ENCODE data around the gene NUP50. TPM values are rescaled to one million over a fixed set of nuclear protein-coding genes. Genes with fewer than 3 reads are reported as not detected.
A peak's percentile ranks its signal among the peaks of the same experiment; 100 is the strongest.

NUP50 gene
- total RNA-seq, 4 donors from 2014 or later, result 33.9 to 66.5 (median 57.7) TPM

DNA sequence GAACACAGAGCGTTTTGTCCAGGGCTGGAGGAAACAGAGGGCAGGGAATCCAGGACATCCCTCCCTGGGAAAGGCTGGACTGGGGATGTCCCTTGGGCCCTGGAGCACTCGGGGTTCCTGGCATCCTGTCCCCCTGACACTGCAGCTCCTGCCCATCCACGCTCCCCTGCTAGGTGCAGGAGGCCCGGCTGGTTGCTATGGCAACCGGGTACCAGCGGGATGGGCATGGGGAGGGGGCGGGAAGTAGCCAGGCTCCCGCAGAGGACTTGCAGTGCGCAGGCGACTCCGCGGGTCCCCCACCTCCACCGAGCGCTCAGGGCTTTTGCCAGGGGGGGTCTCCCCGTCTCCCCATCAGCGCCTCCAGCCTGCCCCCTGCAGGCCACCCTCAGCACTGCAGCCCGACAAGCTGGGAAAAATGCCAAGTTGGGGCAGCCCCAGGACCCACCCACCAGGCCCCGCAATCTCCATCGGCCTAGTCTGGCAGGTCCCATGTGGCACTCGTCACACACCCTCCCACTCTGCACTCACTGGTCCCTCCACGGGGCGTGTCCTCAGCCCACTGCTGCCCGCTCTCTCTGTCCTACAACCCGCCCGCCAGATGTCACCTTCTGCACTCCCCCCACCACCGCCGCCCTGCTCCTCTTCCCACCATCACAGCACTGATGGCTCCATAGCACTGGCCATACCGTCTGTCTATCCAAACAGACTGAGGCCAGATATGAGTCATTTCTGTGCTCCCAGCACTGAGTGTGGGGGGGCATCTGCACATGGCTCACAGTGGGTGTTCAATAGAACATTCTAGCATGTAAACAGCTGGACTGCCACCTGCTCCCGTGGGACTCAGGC, 45.5 kb downstream of the NUP50 start:
- ATAC-seq (ENCODE audit: low FRiP score) (no peak), DNase-seq (ENCODE audit: low spot score) (no peak)

DNA sequence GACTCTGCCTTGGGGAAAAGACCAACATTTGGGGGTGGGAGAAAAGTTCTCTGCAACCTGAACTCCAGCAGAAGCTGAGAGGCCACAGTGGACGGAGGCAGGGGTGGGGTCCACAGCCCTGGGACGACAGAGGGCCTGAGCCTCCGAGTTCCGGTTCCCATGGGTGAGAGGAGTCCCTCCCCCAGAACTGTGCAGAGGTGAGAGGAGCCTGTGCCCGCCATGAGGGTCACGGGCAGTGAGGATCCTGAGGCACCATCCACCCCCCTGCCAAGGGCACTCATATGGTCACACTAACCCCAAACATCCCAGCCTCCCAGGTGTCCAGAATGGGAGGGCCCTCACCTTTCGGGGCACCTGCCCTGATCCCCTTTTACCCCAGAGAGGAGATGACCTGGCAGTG, 46.4 kb downstream of the NUP50 start:
- ATAC-seq (ENCODE audit: low FRiP score) (no peak), DNase-seq (ENCODE audit: low spot score) (no peak)
- TF ChIP-seq, protein P1, sequence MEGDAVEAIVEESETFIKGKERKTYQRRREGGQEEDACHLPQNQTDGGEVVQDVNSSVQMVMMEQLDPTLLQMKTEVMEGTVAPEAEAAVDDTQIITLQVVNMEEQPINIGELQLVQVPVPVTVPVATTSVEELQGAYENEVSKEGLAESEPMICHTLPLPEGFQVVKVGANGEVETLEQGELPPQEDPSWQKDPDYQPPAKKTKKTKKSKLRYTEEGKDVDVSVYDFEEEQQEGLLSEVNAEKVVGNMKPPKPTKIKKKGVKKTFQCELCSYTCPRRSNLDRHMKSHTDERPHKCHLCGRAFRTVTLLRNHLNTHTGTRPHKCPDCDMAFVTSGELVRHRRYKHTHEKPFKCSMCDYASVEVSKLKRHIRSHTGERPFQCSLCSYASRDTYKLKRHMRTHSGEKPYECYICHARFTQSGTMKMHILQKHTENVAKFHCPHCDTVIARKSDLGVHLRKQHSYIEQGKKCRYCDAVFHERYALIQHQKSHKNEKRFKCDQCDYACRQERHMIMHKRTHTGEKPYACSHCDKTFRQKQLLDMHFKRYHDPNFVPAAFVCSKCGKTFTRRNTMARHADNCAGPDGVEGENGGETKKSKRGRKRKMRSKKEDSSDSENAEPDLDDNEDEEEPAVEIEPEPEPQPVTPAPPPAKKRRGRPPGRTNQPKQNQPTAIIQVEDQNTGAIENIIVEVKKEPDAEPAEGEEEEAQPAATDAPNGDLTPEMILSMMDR (IDR thresholded peaks at IDR 0.05), result no peak

More for the DNA sequence above, 45.5 kb downstream of the NUP50 start:
- TF ChIP-seq, protein P1 (IDR thresholded peaks at IDR 0.05), result no peak

DNA sequence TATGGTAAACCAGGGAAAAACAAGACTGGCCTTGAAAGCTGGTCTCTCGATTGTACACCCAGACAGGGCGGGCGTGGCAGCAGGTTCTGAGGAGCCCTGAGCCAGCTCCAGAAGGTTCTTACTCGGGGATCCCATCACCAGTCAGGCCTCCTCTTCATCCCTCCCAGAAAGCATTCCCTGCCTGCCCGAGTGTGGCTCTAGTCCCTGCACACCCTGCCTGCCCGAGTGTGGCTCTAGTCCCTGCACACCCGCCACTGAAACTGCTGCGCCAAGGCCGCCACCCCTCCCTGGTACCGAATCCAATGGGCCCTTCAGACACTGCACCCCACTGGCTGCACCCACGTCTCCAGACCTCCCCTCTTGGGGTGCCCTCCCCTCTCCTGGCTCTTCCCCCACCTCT, 46.9 kb downstream of the NUP50 start:
- DNase-seq (ENCODE audit: low spot score) (no peak), ATAC-seq (ENCODE audit: low FRiP score) (no peak)

DNA sequence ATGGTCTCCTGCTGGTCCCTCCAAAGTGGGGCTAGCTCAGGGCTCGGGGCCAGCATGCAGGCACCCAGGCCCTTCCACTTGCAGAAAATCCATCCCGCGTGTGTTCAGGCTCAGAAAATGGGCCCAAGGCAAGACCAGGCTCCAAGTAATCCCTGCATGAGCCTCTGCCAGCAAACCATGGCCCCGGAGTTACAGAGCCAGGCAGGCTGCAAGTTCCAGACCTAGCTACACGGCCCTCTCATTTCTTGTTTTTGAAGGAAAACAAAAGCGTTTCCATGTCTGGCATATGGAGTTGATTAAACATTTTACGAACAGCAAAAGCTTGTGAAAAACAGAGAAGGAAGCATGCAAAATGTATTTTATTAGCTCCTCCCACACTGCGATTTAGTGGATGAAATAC, 47.3 kb downstream of the NUP50 start:
- ATAC-seq (ENCODE audit: low FRiP score) (no peak), DNase-seq (ENCODE audit: low spot score) (no peak)
- TF ChIP-seq, protein P1 (IDR thresholded peaks at IDR 0.05), result no peak

More for the DNA sequence above, 46.9 kb downstream of the NUP50 start:
- TF ChIP-seq, protein P1 (IDR thresholded peaks at IDR 0.05), result no peak

DNA sequence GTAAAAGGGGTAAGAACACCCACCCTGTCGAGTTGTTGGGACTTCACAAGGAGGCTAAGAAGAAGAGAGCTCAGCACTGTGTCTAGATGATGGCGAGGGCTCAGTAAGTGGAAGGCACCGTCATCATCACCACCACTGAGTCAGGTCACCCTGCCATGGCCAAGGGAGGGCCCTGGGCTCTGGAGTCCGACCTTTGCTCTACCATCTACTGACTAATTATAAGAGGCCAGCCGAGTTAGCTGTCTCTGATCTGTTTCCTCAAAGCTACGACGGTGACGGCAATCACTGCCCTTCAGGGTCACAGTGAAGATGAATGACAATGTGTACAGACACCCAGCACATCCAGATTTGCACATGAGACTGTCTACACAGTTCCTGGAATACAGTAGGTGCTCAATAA, 47.7 kb downstream of the NUP50 start:
- DNase-seq (ENCODE audit: low spot score) (no peak), ATAC-seq (ENCODE audit: low FRiP score) (no peak)
- TF ChIP-seq, protein P1 (IDR thresholded peaks at IDR 0.05), result no peak

DNA sequence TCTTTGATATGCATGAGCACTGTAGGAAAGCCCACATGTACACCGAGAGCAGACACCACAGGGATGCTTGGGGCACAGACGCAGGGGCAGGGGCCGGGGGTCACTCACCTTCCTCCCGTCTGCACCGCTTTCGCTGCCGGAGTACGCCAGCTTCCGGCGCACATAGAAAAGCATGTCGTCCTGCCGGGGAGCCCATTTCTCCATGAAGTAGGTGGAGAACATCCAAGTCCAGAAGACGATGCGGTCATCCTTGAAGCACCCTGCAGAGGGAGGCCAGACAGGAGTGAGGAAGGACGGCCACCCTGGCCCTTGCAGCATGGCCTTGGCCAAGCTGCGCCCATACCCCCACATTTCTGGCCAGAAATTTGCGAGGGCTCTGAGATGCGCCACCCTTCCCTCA, 48.1 kb downstream of the NUP50 start:
- TF ChIP-seq, protein P1 (IDR thresholded peaks at IDR 0.05), result no peak
- DNase-seq (ENCODE audit: low spot score) (no peak), ATAC-seq (ENCODE audit: low FRiP score) (no peak)

DNA sequence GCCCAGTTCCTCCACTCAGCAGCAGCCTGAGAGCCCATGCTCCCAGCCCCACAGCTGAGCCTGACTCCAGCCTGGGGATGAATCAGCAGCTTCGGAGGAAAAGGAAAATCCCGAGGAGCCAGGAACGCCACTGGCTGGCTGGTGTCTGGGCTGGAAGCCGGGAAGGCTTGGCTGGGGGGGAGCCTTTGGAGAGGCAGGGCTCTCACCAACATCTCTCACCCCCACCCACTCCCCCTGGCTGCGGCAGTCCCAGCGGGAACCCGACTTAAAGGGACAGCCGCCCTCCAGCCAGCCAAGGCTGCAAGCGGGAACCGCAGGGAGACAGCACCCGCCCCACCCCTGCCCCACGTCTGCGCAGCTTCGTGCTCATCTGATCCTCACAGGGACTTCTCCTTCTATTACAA, 48.6 kb downstream of the NUP50 start:
- TF ChIP-seq, protein P1 (IDR thresholded peaks at IDR 0.05), result no peak

More for the DNA sequence above, 48.6 kb downstream of the NUP50 start:
- ATAC-seq (ENCODE audit: low FRiP score) (peak; percentile 66), DNase-seq (ENCODE audit: low spot score) (no peak)
